Measurements from ENCODE around the gene ANKRD44. TPM values are rescaled to one million over a fixed set of nuclear protein-coding genes. Genes with fewer than 3 reads are reported as not detected.

Gene ANKRD44
- total RNA-seq, 4 donors from 2014 or later: 9.1 to 20.8 (median 14.9) TPM

DNA sequence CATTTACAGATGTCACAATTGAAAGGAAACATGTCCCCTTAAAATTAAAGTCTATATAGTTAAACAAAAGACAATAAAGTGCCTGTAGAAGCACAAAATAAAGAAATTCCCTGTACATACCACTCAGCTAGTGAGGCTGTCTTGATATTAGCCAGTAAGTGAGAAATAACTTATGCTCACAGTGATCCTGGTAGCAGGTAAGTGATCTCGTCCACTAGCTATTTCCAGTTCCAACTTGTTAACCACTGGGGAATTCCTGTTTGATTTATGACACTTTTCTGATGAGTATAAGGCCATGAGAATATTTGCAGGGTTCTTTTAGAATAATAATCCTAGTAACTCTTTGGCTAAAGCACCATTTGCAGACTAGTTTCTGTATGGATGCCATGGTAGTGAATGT is 256.1 kb downstream of the ANKRD44 start:
- 48 to 50% methylated on average over 1 of the region's 1 CpG for WGBS, 2 donors
- no peak for DNase-seq (ENCODE audit: low spot score in 2 of 2)
- intact Hi-C loops (cut with DNase I; ENCODE audit: low total_unique reads): no loop called here
- TF ChIP-seq POLR2A (IDR thresholded peaks at IDR 0.05): no peak
- TF ChIP-seq, protein P1, sequence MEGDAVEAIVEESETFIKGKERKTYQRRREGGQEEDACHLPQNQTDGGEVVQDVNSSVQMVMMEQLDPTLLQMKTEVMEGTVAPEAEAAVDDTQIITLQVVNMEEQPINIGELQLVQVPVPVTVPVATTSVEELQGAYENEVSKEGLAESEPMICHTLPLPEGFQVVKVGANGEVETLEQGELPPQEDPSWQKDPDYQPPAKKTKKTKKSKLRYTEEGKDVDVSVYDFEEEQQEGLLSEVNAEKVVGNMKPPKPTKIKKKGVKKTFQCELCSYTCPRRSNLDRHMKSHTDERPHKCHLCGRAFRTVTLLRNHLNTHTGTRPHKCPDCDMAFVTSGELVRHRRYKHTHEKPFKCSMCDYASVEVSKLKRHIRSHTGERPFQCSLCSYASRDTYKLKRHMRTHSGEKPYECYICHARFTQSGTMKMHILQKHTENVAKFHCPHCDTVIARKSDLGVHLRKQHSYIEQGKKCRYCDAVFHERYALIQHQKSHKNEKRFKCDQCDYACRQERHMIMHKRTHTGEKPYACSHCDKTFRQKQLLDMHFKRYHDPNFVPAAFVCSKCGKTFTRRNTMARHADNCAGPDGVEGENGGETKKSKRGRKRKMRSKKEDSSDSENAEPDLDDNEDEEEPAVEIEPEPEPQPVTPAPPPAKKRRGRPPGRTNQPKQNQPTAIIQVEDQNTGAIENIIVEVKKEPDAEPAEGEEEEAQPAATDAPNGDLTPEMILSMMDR (IDR thresholded peaks at IDR 0.05): no peak
- no peak overlapping the region for H3K4me3 ChIP-seq (ENCODE audit: low read depth, poor library complexity, severe bottlenecking)

- no peak for DNase-seq (ENCODE audit: low spot score in 2 of 2)
- intact Hi-C loops (cut with DNase I; ENCODE audit: low total_unique reads): no loop called here
- no peak for TF ChIP-seq POLR2A (IDR thresholded peaks at IDR 0.05)
- TF ChIP-seq, protein P1 (IDR thresholded peaks at IDR 0.05): no peak
- no peak overlapping the region for H3K4me3 ChIP-seq (ENCODE audit: low read depth, poor library complexity, severe bottlenecking)
- WGBS, 2 donors: 34 to 38% methylated on average over 4 of the region's 4 CpGs
Measured at GRCh38 chr2:197052356-197052755, 258.2 kb downstream of the ANKRD44 start.

GRCh38 chr2:197045115-197045514 is 265.5 kb downstream of the ANKRD44 start:
- no peak overlapping the region for H3K4me3 ChIP-seq (ENCODE audit: low read depth, poor library complexity, severe bottlenecking)
- TF ChIP-seq POLR2A (IDR thresholded peaks at IDR 0.05): no peak
- DNase-seq (ENCODE audit: low spot score in 2 of 2): no peak
- intact Hi-C loops (cut with DNase I; ENCODE audit: low total_unique reads): no loop called here

DNA sequence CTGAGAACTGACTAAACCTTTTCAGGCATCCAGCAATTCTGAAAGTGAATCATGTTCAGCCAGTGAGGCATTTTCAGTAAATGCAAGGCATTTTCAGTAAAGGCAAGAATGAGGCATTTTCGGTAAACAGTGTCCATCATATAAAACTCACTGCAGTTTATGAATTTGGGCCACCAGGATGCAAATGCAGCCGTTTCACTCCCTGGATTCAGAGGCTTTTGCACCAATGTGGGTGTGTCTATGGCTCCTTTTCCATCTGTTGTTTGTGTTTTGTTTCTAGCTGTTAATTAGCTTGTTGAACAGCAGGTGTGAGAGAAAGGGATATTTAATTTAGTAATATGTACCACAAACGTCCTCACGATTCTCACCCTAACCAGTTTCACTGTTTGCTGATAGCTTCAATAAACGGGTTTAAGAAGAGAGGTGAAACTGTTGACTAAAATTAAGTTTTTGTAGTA is 267.8 kb downstream of the ANKRD44 start:
- TF ChIP-seq POLR2A (IDR thresholded peaks at IDR 0.05): no peak
- TF ChIP-seq, protein P1 (IDR thresholded peaks at IDR 0.05): no peak
- DNase-seq (ENCODE audit: low spot score in 2 of 2): no peak
- 86% methylated on average over 5 of the region's 5 CpGs for WGBS, 2 donors
- intact Hi-C loops (cut with DNase I; ENCODE audit: low total_unique reads): no loop called here
- H3K4me3 ChIP-seq (ENCODE audit: low read depth, poor library complexity, severe bottlenecking): no peak overlapping the region

DNA sequence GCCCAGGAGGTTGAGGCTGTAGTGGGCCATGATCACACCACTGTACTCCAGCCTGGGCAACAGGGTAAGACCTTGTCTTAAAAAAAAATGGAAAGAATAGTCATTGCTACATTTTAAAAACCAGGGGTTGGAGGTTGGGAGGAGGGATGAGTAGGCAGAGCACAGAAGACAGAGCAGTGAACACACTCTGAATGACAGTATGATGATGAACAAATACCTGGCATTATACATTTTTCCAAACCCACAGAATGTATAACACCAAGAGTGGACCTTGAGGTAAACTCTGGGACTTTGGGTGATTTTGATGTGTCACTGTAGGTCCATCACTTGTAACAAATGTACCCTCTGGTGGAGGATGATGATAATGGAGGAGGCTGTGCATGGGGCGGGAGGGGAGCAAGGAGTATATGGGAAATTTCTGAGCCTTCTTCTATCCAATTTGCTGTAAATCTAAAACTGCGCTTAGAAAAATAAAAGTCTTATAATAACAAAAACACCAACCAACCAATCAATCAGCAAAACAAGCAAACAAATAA is 272.6 kb downstream of the ANKRD44 start:
- intact Hi-C loops (cut with DNase I; ENCODE audit: low total_unique reads): no loop called here
- WGBS, 2 donors: 96 to 98% methylated on average over 2 of the region's 2 CpGs
- DNase-seq (ENCODE audit: low spot score in 2 of 2): no peak

DNA sequence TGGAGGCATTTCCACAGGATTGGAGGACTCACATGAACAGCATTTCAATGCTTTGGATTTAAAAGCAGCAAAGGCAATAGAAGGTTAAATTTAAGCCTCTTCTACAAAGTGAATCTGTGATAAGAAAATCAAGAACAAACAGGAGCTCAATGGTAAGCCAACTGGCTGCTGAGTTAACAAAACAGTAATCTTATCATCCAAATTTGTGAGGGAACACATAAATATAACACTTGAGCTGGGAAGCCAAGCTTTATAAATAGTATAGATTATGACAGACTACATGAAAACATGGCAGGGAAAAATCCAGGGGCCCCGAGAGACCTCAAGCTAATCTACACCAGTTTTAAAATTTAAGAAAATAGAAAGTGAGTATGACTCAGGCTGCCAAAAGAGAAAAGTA is 275.6 kb downstream of the ANKRD44 start:
- intact Hi-C loops (cut with DNase I; ENCODE audit: low total_unique reads): no loop called here
- TF ChIP-seq POLR2A (IDR thresholded peaks at IDR 0.05): no peak
- TF ChIP-seq, protein P1 (IDR thresholded peaks at IDR 0.05): no peak
- WGBS, 2 donors: 74 to 79% methylated on average over 1 of the region's 1 CpG
- no peak for DNase-seq (ENCODE audit: low spot score in 2 of 2)
- H3K4me3 ChIP-seq (ENCODE audit: low read depth, poor library complexity, severe bottlenecking): no peak overlapping the region

More for the DNA sequence above, 272.6 kb downstream of the ANKRD44 start:
- H3K4me3 ChIP-seq (ENCODE audit: low read depth, poor library complexity, severe bottlenecking): no peak overlapping the region
- TF ChIP-seq, protein P1 (IDR thresholded peaks at IDR 0.05): no peak
